ENCODE data around the gene TRIM32. TPM values are rescaled to one million over a fixed set of nuclear protein-coding genes. Genes with fewer than 3 reads are reported as not detected.

TRIM32 gene
- polyA plus RNA-seq, 2 of the 4 experiments (the other 2 are of a cell fraction) = 17.6 to 23.8 TPM

GRCh38 chr9:116750510-116750909 is 63.4 kb downstream of the TRIM32 start:
- TF ChIP-seq ZNF302 (CRISPR knock-in tag; IDR thresholded peaks at IDR 0.05) = no peak
- TF ChIP-seq EP300 (IDR thresholded peaks at IDR 0.05) = no peak
- no peak for TF ChIP-seq FOSB (CRISPR knock-in tag; IDR thresholded peaks at IDR 0.05)
- TF ChIP-seq HES2 (IDR thresholded peaks at IDR 0.05) = no peak
- no peak for TF ChIP-seq CBX2 (IDR thresholded peaks at IDR 0.05; ENCODE audit: borderline replicate concordance, low read depth)
- no peak for TF ChIP-seq ESRRA (IDR thresholded peaks at IDR 0.05; ENCODE audit: borderline replicate concordance, low read length)
- no peak for TF ChIP-seq HMGXB4 (CRISPR knock-in tag; IDR thresholded peaks at IDR 0.05; ENCODE audit: borderline replicate concordance)
- no peak for TF ChIP-seq HDAC2 (IDR thresholded peaks at IDR 0.05)
- no peak for TF ChIP-seq ZC3H11A (IDR thresholded peaks at IDR 0.05)
- TF ChIP-seq REST (IDR thresholded peaks at IDR 0.05) = no peak
- no peak for TF ChIP-seq EHF (CRISPR knock-in tag; IDR thresholded peaks at IDR 0.05)
- TF ChIP-seq RARB (CRISPR knock-in tag; IDR thresholded peaks at IDR 0.05) = no peak
- TF ChIP-seq CHD4 (IDR thresholded peaks at IDR 0.05; ENCODE audit: borderline replicate concordance) = no peak
- TF ChIP-seq SMC3 (IDR thresholded peaks at IDR 0.05) = no peak
- no peak for TF ChIP-seq CEBPB (IDR thresholded peaks at IDR 0.05)
- no peak for TF ChIP-seq E2F6 (IDR thresholded peaks at IDR 0.05; ENCODE audit: borderline replicate concordance, low read depth)
- ChIA-PET POLR2A (no interaction called here), CTCF (interaction anchor here (0.8 to 2.2 kb wide), 2 partner anchors 14 to 110 kb away, joined by 3 to 18 read pairs; no protein-coding TSS in a partner anchor)
- H3K4me2 ChIP-seq = no peak overlapping the region
- H3K9me3 ChIP-seq = no peaks in the 10 kb centered on the region; the same call in 2 of the 3 replicates
- no peak overlapping the region for H3K27ac ChIP-seq
- no peak for DNase-seq (ENCODE audit: low read depth in 1 of 2, low spot score in 1 of 2)
- no peak overlapping the region for H3K4me3 ChIP-seq
- FAIRE-seq = no peak
- no peaks in the 10 kb centered on the region for H3K4me1 ChIP-seq
- no peak for ATAC-seq
- 16% methylated on average over 2 of the region's 2 CpGs for WGBS (ENCODE audit: missing lambda C conversion rate)
